Upper lobe of right lung (tissue), 1 donor: ENCODE data around the gene PRDM16. TPM values are rescaled to one million over a fixed set of nuclear protein-coding genes. Genes with fewer than 3 reads are reported as not detected.
A peak's percentile ranks its signal among the peaks of the same experiment; 100 is the strongest.

ENCODE experiments used
- ATAC-seq: fragments of 200-7000 bp; cut with Tn5 transposase; one replicate; pipeline ENCODE4 v1.9.1; 2020; ENCODE audit warnings: mild to moderate bottlenecking, moderate library complexity
- DNase-seq: peaks from one replicate; pipeline ENCODE4 v3.0.0-alpha.2; 2020
- H3K27ac ChIP-seq: fragments of 200-600 bp; one replicate; pipeline ENCODE4 v1.8.0; 2022
- H3K27me3 ChIP-seq: fragments of 200-600 bp; one replicate; pipeline ENCODE4 v1.8.0; 2022; ENCODE audit warnings: mild to moderate bottlenecking
- H3K36me3 ChIP-seq: fragments of 200-600 bp; one replicate; pipeline ENCODE4 v1.8.0; 2022
- H3K4me1 ChIP-seq: fragments of 200-600 bp; one replicate; pipeline ENCODE4 v1.8.0; 2022
- H3K4me3 ChIP-seq: fragments of 200-600 bp; one replicate; pipeline ENCODE4 v1.8.0; 2022; ENCODE audit warnings: mild to moderate bottlenecking
- H3K9me3 ChIP-seq: fragments of 200-600 bp; one replicate; pipeline ENCODE4 v1.8.0; 2022
- intact Hi-C: fragments of 100-400 bp; cut with DNase I; formaldehyde crosslinking; loops from one replicate; pipeline ENCODE4 v1.11.0; 2022
- total RNA-seq: library from RNA; stranded (reverse); fragmentation: NEBNext Ultra II Directional; extraction: Animal tissue kit (Norgen Biotek cat#: 25700); gene quantifications from one replicate; pipeline ENCODE4 v1.2.1, GENCODE V29; 2021
- TF ChIP-seq, protein P1 (sequence below): fragments of 200-600 bp; IDR thresholded peaks from one replicate; pipeline ENCODE4 v1.8.0; 2022; ENCODE audit warnings: antibody characterized with exemption
- donor health status: DM: no; HTN: yes; CAD: no; lungs with severe emphysema.

The PRDM16 gene
- total RNA-seq, 1 donor from 2014 or later: 21.0 TPM

DNA sequence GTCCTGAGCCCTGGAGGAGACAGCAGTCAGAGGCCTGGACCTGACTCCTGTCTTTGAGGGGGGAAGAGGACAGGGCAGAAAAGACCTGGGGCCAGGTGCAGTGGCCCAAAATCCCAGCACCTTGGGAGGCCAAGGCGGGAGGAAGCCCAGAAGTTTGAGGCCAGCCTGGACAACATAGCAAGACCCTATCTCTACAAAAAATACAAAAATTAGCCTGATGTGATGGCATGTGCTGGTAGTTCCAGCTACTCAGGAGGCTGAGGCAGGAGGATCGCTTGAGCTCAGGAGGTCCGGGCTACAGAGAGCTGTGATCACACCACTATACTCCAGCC, 280.9 kb downstream of the PRDM16 start:
- Histone ChIP-seq H3K4me1 (peaks cover 8% of the 10 kb centered on the region), H3K4me3 (no peak overlapping the region), H3K9me3 (no peaks in the 10 kb centered on the region), H3K27ac (no peak overlapping the region), H3K27me3 (no peaks in the 10 kb centered on the region), H3K36me3 (no peaks in the 10 kb centered on the region)
- TF ChIP-seq, protein P1, sequence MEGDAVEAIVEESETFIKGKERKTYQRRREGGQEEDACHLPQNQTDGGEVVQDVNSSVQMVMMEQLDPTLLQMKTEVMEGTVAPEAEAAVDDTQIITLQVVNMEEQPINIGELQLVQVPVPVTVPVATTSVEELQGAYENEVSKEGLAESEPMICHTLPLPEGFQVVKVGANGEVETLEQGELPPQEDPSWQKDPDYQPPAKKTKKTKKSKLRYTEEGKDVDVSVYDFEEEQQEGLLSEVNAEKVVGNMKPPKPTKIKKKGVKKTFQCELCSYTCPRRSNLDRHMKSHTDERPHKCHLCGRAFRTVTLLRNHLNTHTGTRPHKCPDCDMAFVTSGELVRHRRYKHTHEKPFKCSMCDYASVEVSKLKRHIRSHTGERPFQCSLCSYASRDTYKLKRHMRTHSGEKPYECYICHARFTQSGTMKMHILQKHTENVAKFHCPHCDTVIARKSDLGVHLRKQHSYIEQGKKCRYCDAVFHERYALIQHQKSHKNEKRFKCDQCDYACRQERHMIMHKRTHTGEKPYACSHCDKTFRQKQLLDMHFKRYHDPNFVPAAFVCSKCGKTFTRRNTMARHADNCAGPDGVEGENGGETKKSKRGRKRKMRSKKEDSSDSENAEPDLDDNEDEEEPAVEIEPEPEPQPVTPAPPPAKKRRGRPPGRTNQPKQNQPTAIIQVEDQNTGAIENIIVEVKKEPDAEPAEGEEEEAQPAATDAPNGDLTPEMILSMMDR: no peak
- intact Hi-C loops: no loop called here
- ATAC-seq (no peak), DNase-seq (no peak)

DNA sequence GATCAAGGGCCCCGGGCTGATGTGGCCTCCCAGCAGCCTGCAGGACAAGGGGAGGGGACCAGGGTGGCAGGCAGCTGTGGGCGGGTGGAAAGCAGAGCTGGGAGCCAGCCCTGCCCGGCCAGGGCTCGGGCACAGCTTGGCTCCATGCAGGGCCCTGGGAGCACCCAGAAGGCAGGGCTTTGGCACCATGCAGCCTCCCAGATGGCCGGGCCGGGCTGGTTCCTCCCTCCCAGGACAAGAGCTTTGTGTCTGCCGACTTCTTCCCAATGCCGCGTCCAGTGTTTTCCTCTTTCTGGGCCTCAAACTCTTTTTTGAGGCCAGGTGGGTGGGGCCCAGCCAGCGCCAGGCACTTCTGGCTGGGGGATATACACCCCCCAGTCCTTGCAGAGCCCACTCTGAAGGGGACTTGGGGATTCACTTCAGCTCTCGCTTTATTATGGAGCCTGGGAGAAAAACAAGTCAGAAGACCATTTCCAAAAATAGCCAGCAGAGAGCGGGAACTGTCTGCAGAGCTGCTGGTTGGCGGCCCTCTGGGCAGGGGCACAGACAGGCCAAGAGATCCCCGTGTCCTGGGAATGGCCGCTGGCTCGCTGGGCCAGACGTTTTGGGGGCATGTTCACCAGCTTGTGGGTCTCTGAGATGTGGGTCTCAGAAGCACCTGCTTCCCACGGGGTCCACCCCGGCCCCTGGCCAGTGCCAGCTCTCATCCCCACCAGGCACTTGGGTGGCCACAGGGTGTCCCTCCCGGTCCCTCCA, 281.7 kb downstream of the PRDM16 start:
- ATAC-seq: peak; percentile 3
- H3K4me1 ChIP-seq: peaks cover 8% of the 10 kb centered on the region
- H3K4me3 ChIP-seq: no peak overlapping the region
- H3K36me3 ChIP-seq: no peaks in the 10 kb centered on the region
- intact Hi-C loops: no loop called here
- no peak for DNase-seq
- no peaks in the 10 kb centered on the region for H3K27me3 ChIP-seq
- TF ChIP-seq, protein P1: no peak
- H3K9me3 ChIP-seq: no peaks in the 10 kb centered on the region
- H3K27ac ChIP-seq: no peak overlapping the region

DNA sequence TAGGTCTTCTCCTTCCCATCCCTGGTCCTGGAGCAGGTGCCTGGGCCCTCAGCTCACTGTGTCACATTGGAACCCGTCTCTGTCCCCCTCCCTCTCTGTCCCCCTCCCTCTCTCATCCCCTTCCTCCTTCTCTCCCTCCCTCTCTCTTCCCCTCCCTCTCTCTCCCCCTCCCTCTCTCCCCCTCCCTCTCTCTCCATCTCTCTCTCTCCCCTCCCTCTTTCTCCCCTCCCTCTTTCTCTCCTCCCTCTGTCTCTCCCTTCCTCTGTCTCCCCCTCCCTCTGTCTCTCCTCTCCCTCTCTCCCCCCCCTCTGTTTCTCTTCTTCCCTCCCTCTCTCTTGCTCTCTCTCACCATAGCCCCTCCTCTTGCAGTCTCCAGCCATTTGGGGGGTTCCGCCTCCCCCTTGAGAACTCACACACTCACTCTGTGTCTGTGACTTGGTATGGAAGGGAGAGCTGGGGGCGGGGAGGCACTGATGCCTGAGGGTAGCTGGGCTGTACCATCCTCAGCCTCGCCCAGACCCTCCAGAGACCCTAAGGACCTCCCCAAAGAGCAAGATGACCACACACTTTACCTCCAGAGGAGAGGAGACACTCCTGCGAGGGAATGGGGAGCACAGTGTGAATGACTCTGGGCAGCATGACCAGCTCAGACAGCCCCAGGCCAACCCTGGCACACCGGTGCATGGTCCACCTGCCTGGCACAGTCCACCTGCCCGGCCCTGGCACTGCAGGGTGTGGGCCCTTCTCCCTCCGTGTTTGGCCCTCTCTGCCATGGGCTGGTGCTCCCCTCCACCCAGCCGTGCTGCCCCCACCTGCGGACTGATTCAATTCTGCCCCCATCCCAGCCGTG, 282.7 kb downstream of the PRDM16 start:
- H3K4me3 ChIP-seq: no peak overlapping the region
- H3K4me1 ChIP-seq: peaks cover 8% of the 10 kb centered on the region
- DNase-seq (no peak), ATAC-seq (no peak)
- H3K27ac ChIP-seq: peak overlapping the region; percentile 30
- no peaks in the 10 kb centered on the region for H3K36me3 ChIP-seq
- TF ChIP-seq, protein P1: no peak
- no peaks in the 10 kb centered on the region for H3K27me3 ChIP-seq
- H3K9me3 ChIP-seq: no peaks in the 10 kb centered on the region
- intact Hi-C loops: no loop called here

DNA sequence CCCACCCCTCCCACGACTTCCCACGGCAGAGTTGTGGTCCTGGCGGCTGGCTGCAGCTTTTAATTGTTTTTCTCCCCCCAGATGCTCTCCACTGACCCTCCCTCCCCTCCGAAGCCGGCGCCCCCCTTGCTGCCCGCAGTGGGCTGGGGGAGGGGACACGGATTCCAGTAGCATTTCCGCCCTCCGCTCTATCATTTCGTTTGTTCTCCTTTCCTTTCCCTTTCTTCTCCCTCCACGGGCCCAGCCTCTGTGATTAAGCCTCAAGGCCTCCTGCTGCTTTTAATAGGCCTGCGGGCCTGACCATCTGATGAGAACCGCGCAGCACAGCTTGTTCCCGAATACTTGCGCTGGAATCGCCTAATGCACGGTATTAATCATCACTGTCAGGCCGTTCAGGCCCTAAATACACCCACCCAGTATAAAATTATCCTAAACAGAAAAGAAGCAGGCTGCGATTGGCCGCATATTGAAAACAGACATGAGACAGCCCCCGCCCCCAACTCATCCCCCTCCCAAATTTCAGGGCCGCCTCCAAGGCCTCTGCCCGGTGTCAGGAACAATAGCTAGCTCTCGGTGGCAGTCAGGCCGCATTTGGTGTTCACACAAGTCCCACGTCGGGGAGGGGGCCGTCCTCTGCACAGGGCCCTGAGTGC, 283.4 kb downstream of the PRDM16 start:
- no peak for DNase-seq
- no peak for ATAC-seq

DNA sequence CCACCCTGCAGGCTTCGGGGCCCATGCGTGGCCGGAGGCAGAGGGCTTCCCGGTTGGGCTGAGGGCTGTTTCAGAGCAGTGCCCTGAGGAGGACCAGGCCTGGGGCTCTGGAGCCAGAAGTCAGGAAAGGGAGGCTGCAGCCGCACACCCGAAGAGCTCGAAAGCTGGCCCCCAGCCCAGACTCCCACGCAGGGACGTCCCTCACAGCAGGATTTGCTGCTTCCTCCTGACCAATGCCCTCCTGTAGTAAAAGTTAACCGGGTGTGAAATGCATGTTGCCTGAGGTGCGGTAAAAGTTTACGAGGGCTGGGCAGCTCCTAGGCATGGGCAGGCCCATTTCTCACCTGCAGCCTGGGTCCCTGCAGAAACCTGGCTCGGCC, 283.9 kb downstream of the PRDM16 start:
- intact Hi-C loops: no loop called here
- no peaks in the 10 kb centered on the region for H3K27me3 ChIP-seq
- peaks cover 8% of the 10 kb centered on the region for H3K4me1 ChIP-seq
- ATAC-seq: no peak
- peak overlapping the region; percentile 17 for H3K27ac ChIP-seq
- H3K36me3 ChIP-seq: no peaks in the 10 kb centered on the region
- no peak overlapping the region for H3K4me3 ChIP-seq
- no peak for DNase-seq
- no peaks in the 10 kb centered on the region for H3K9me3 ChIP-seq
- TF ChIP-seq, protein P1: no peak

More for the DNA sequence above, 283.4 kb downstream of the PRDM16 start:
- Histone ChIP-seq H3K9me3 (no peaks in the 10 kb centered on the region), H3K36me3 (no peaks in the 10 kb centered on the region), H3K27me3 (no peaks in the 10 kb centered on the region), H3K27ac (peak overlapping the region; percentile 30), H3K4me3 (no peak overlapping the region), H3K4me1 (peaks cover 8% of the 10 kb centered on the region)
- intact Hi-C loops: no loop called here
- TF ChIP-seq, protein P1: no peak
